OCI-LY7 (cell line): Measurements from ENCODE around the gene IRF2. TPM values are rescaled to one million over a fixed set of nuclear protein-coding genes. Genes with fewer than 3 reads are reported as not detected.

ENCODE experiments used
- BruUV-seq: library from RNA; stranded (reverse); fragments of 400-500 nt; replicated peaks from 2 replicates; lab custom pipeline; 2021; lab: Mats Ljungman, UMichigan
- CTCF ChIA-PET: fragments of 300-600 bp; sonication (Branson Sonifier 250); formaldehyde crosslinking; loops from one replicate; lab custom pipeline; 2022; ENCODE audit warnings: antibody characterized with exemption; ENCODE audit not compliant: unreplicated experiment; lab: Charles Lee
- POLR2A ChIA-PET: fragments of 300-600 bp; sonication (Branson Sonifier 250); formaldehyde crosslinking; loops from one replicate; lab custom pipeline; 2022; ENCODE audit warnings: antibody characterized with exemption; lab: Charles Lee
- DNase-seq: peaks from one replicate; pipeline ENCODE4 v3.0.0-alpha.2; 2015; ENCODE audit warnings: low spot score
- H2AFZ ChIP-seq: fragments of 200-600 bp; sonication (generic), shearing (Covaris generic); 2 replicates; pipeline ENCODE4 v1.6.1; 2014; ENCODE audit warnings: mild to moderate bottlenecking, antibody characterized with exemption, low read length, moderate library complexity
- H3K27ac ChIP-seq: fragments of 200-600 bp; sonication (generic); 2 replicates; pipeline ENCODE4 v1.5.1; 2014; ENCODE audit warnings: mixed run types, low read depth, mild to moderate bottlenecking, moderate library complexity, low read length, inconsistent platforms; ENCODE audit not compliant: poor library complexity, severe bottlenecking
- H3K36me3 ChIP-seq: fragments of 200-600 bp; sonication (generic); 2 replicates; pipeline ENCODE4 v1.6.1; 2014; ENCODE audit warnings: mild to moderate bottlenecking, antibody characterized with exemption, low read length, moderate library complexity, mixed read lengths; ENCODE audit not compliant: insufficient read depth
- H3K4me1 ChIP-seq: fragments of 200-600 bp; sonication (generic); 2 replicates; pipeline ENCODE4 v1.5.1; 2014; ENCODE audit warnings: mild to moderate bottlenecking, low read length; ENCODE audit not compliant: insufficient read depth, poor library complexity, severe bottlenecking
- H3K4me2 ChIP-seq: fragments of 200-600 bp; sonication (generic); 2 replicates; pipeline ENCODE4 v1.6.1; 2014; ENCODE audit warnings: mild to moderate bottlenecking, low read length
- H3K4me3 ChIP-seq: fragments of 200-600 bp; sonication (generic); 2 replicates; pipeline ENCODE4 v1.5.1; 2014; ENCODE audit warnings: mild to moderate bottlenecking, low read depth, low read length; ENCODE audit not compliant: poor library complexity, severe bottlenecking
- H3K79me2 ChIP-seq: fragments of 200-600 bp; sonication (generic); 2 replicates; pipeline ENCODE4 v1.6.1; 2016; ENCODE audit warnings: low read depth, mild to moderate bottlenecking, low read length, moderate library complexity, mixed read lengths; ENCODE audit not compliant: insufficient read depth
- H3K9me2 ChIP-seq: fragments of 200-600 bp; sonication (generic); 2 replicates; pipeline ENCODE4 v1.6.1; 2016; ENCODE audit warnings: mild to moderate bottlenecking, low read length, mixed read lengths; ENCODE audit not compliant: insufficient read depth
- H3K9me3 ChIP-seq: fragments of 200-600 bp; sonication (generic); 2 replicates; pipeline ENCODE4 v1.6.1; 2014; ENCODE audit warnings: mild to moderate bottlenecking, mixed run types, low read length, mixed read lengths
- H4K20me1 ChIP-seq: fragments of 200-600 bp; sonication (generic); 2 replicates; pipeline ENCODE4 v1.6.1; 2014; ENCODE audit warnings: mild to moderate bottlenecking, antibody characterized with exemption, low read length, moderate library complexity, mixed read lengths; ENCODE audit not compliant: insufficient read depth
- CTCF ChIP-seq: fragments of 200-600 bp; sonication (generic); conservative IDR thresholded peaks from 2 replicates; pipeline ENCODE4 v1.5.1; 2014; ENCODE audit warnings: mild to moderate bottlenecking, antibody characterized with exemption, low read length, moderate library complexity, mixed read lengths
- EZH2phosphoT487 ChIP-seq: fragments of 200-600 bp; sonication (generic); IDR thresholded peaks from 2 replicates; pipeline ENCODE4 v1.6.1; 2018; ENCODE audit warnings: low read depth, borderline replicate concordance, mild to moderate bottlenecking, mixed run types, antibody characterized with exemption, low read length, moderate library complexity, mixed read lengths
- intact Hi-C: fragments of 100-400 bp; cut with micrococcal nuclease; formaldehyde crosslinking; loops from one replicate; pipeline ENCODE4 v1.10.0; 2022; ENCODE audit not compliant: unreplicated experiment
- total RNA-seq, 2 experiments: library from RNA; depleted of rRNA in 1 of 2; stranded (reverse); fragments of >200 nt in 1 of 2; shearing (Covaris generic) in 1 of 2; gene quantifications; 2 replicates each; pipeline ENCODE4 v1.2.3, GENCODE V29; 2014 to 2022

Gene IRF2
- total RNA-seq, 2 experiments from 2014 or later, result 32.3 to 37.8 TPM

DNA sequence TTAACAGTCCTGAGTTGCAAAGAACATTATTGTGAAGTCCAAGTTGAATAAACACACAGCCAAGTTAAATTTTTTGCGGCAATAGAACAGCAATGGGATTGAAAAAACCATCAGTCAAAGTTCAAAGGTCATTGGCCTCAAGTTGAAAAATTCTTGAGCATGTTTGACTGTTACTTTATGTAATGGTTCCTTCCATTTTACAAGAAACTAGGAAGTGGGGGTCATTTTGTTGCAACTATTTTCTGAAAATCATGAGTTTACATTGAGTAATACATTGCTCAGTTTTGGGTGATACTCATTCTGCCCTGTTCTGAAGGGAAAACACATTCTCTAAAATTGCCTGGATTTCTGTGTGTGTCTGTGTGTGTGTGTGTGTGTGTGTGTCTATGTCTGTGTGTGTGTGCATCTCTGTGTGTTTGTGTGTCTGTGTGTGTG, 5.2 kb upstream of the IRF2 start:
- peaks cover 18% of the 10 kb centered on the region for H3K79me2 ChIP-seq
- H3K4me2 ChIP-seq, result no peak overlapping the region
- H3K4me1 ChIP-seq, result peaks cover 43% of the 10 kb centered on the region
- H3K4me3 ChIP-seq, result no peak overlapping the region
- ChIA-PET CTCF (no interaction called here), POLR2A (interaction anchor here (1.1 to 1.3 kb wide), 2 partner anchors 14 to 26 kb away, joined by 3 read pairs; no protein-coding TSS in a partner anchor)
- DNase-seq, result no peak
- intact Hi-C loops, result loop anchor here (10.0 kb wide), 1 partner anchor 975 kb away; the partner anchor contains the start of gene ING2
- TF ChIP-seq EZH2phosphoT487, result no peak
- TF ChIP-seq CTCF, result no peak
- 0 out of 2 replicates have a peak, but pooled peaks cover 3% of the 10 kb centered on the region for H3K9me3 ChIP-seq
- peaks cover 5% of the 10 kb centered on the region; the same call in 1 of the 2 replicates for H4K20me1 ChIP-seq
- H3K9me2 ChIP-seq, result no peaks in the 10 kb centered on the region
- peaks cover 5% of the 10 kb centered on the region; the same call in 1 of the 2 replicates for H3K36me3 ChIP-seq
- H3K27ac ChIP-seq, result no peak overlapping the region
- BruUV-seq, result no TSS peak
- H2AFZ ChIP-seq, result no peak overlapping the region

DNA sequence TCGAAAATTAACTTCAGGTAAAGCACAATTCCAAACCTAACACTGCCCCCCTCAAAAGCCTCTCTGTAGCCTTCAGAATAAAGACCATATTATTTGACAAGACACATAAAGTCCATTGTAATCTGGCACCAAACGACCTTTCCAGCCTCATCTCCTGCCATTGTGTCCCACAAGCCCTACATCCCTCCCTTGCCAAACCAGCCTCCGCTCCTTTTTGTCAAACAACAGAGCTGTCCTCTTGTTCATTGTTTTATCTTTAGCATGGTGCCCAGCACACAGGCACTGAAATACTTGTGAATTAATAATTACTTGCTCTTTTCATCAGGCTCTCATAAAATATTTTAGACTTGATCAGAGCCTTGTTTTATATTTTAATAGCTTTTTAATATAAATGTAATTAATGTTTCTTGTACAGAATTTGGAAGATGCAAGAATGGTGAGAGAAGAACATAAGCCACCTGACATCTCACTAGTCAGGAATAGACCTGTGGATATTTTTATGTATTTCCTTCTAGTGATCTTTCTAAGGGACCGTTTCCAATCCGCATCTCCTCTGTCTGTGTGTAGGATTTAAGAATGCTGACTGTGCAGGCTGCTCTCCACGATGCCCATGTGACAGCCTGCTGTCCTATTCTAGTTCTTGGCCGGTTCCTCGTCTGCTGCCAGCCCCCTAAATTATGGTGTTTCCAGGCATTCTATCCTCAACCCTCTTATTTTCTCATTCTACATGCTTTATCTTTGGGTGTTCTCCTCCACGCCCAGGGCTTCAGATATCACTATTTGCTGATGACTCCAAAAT, 3.0 kb upstream of the IRF2 start:
- no peak for TF ChIP-seq CTCF
- no peak for TF ChIP-seq EZH2phosphoT487
- no peak overlapping the region for H3K27ac ChIP-seq
- peak overlapping the region; percentile 99 for H3K4me2 ChIP-seq
- peaks cover 5% of the 10 kb centered on the region; the same call in 1 of the 2 replicates for H3K36me3 ChIP-seq
- DNase-seq, result no peak
- no peaks in the 10 kb centered on the region for H3K9me3 ChIP-seq
- H3K79me2 ChIP-seq, result peaks cover 29% of the 10 kb centered on the region
- no peaks in the 10 kb centered on the region for H3K9me2 ChIP-seq
- peaks cover 43% of the 10 kb centered on the region for H3K4me1 ChIP-seq
- no peak overlapping the region for H2AFZ ChIP-seq
- intact Hi-C loops, result loop anchor here (10.0 kb wide), 1 partner anchor 973 kb away; the partner anchor contains the start of gene ING2
- POLR2A ChIA-PET, result interaction anchor here (0.6 to 2.2 kb wide), 12 partner anchors 10 to 212 kb away, joined by 3 to 7 read pairs (median 3); no protein-coding TSS in a partner anchor
- no TSS peak for BruUV-seq
- H3K4me3 ChIP-seq, result peak overlapping the region; percentile 89
- H4K20me1 ChIP-seq, result peaks cover 5% of the 10 kb centered on the region; the same call in 1 of the 2 replicates
- CTCF ChIA-PET, result no interaction called here
